ENCODE measurements around the gene NEDD4. TPM values are rescaled to one million over a fixed set of nuclear protein-coding genes. Genes with fewer than 3 reads are reported as not detected.

The NEDD4 gene
- total and polyA plus RNA-seq, 10 of the 15 experiments (the other 5 are each of a cell fraction or from before 2014, with no cell fraction given) = 1.3 to 7.7 (median 4.4) TPM

- no peak overlapping the region for H3K4me2 ChIP-seq (ENCODE audit: control insufficient read depth, insufficient read depth)
- intact Hi-C loops (cut with micrococcal nuclease; ENCODE audit: unreplicated experiment) = no loop called here
- BruUV-seq (replicated peaks) = no TSS peak
- no peak overlapping the region for H2AFZ ChIP-seq (ENCODE audit: control insufficient read depth, low read depth, low read length)
- no peak overlapping the region for H3K27ac ChIP-seq (ENCODE audit: control insufficient read depth, insufficient read depth)
- ChIA-PET CTCF (interaction anchor here (0.9 to 1.9 kb wide), 4 partner anchors 8 to 110 kb away, joined by 3 to 6 read pairs (median 4); no protein-coding TSS in a partner anchor), RAD21 (ENCODE audit: unreplicated experiment) (interaction anchor here (0.9 kb wide), 1 partner anchor 529 kb away, joined by 3 read pairs; no protein-coding TSS in a partner anchor), SMC1A (ENCODE audit: uncharacterized antibody, unreplicated experiment) (interaction anchor here (0.6 to 1.3 kb wide), 2 partner anchors 13 to 340 kb away, joined by 3 to 6 read pairs; no protein-coding TSS in a partner anchor), POLR2A (interaction anchor here (0.6 kb wide), 1 partner anchor 231 kb away, joined by 4 read pairs; no protein-coding TSS in a partner anchor)
- DNase-seq (ENCODE audit: low read depth, low spot score) (no peak), FAIRE-seq (no peak), ATAC-seq (no peak)
- H3K27me3 ChIP-seq (replicated peaks in 1 of 2; ENCODE audit: control insufficient read depth in 2 of 2, insufficient read depth in 2 of 2, low read length in 1 of 2) = no peaks in the 10 kb centered on the region
- TF ChIP-seq, protein P1, sequence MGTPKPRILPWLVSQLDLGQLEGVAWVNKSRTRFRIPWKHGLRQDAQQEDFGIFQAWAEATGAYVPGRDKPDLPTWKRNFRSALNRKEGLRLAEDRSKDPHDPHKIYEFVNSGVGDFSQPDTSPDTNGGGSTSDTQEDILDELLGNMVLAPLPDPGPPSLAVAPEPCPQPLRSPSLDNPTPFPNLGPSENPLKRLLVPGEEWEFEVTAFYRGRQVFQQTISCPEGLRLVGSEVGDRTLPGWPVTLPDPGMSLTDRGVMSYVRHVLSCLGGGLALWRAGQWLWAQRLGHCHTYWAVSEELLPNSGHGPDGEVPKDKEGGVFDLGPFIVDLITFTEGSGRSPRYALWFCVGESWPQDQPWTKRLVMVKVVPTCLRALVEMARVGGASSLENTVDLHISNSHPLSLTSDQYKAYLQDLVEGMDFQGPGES (IDR thresholded peaks at IDR 0.05) = no peak
- no peaks in the 10 kb centered on the region for H3K9me3 ChIP-seq (replicated peaks; ENCODE audit: control insufficient read depth, insufficient read depth, low read length)
- H4K20me1 ChIP-seq (ENCODE audit: control insufficient read depth, insufficient read depth) = no peaks in the 10 kb centered on the region
- H3K79me2 ChIP-seq (ENCODE audit: control insufficient read depth, insufficient read depth, low read length) = no peaks in the 10 kb centered on the region
- no peaks in the 10 kb centered on the region for H3K4me1 ChIP-seq (ENCODE audit: control insufficient read depth, insufficient read depth, low read length)
- H3K9ac ChIP-seq (ENCODE audit: control insufficient read depth, insufficient read depth, low read length) = no peak overlapping the region
- H3K4me3 ChIP-seq = no peak overlapping the region
- in situ Hi-C loops (cut with MboI) = no loop called here
- H3K36me3 ChIP-seq (ENCODE audit: control insufficient read depth in 2 of 2, insufficient read depth in 2 of 2, low read length in 1 of 2) = no peaks in the 10 kb centered on the region
- 78% methylated on average over 3 of the region's 3 CpGs for WGBS (ENCODE audit: insufficient coverage, insufficient replicate concordance, low lambda C conversion rate, missing lambda C conversion rate)
Measured at GRCh38 chr15:55900019-55900418, 93.4 kb downstream of the NEDD4 start.

DNA sequence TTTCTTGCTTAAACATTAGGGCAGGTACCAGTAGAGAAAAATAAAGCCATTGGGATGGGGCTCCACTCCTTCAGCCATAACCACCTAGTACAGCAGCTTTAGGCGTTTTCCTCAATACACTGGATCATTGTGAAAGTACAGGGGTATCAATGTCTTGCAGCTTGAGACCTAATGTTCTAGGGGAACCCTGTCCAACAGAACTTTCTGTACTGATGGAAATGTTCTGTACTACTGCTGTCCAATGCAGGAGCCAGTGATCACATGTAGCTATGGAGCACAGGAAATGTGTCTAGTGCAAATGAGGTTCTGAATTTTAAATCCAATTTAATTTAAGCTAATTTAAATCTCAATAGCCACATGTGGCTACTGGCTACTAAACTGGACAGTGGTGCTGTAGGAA lies 93.9 kb downstream of the NEDD4 start:
- ChIA-PET RAD21 (ENCODE audit: unreplicated experiment) (no interaction called here), SMC1A (ENCODE audit: uncharacterized antibody, unreplicated experiment) (interaction anchor here (1.2 to 1.3 kb wide), 2 partner anchors 13 to 17 kb away, joined by 3 to 6 read pairs; no protein-coding TSS in a partner anchor), POLR2A (no interaction called here), CTCF (interaction anchor here (0.9 to 1.9 kb wide), 4 partner anchors 9 to 373 kb away, joined by 3 to 6 read pairs (median 4); no protein-coding TSS in a partner anchor)
- H3K36me3 ChIP-seq (ENCODE audit: control insufficient read depth in 2 of 2, insufficient read depth in 2 of 2, low read length in 1 of 2) = no peaks in the 10 kb centered on the region
- peaks cover under 1% of the 10 kb centered on the region; the same call in 1 of the 2 replicates for H3K4me1 ChIP-seq (ENCODE audit: control insufficient read depth, insufficient read depth, low read length)
- intact Hi-C loops (cut with micrococcal nuclease; ENCODE audit: unreplicated experiment) (loop anchor here (5.0 kb wide), 2 partner anchors 153 to 252 kb away; no protein-coding TSS in a partner anchor), in situ Hi-C loops (cut with MboI) (no loop called here)
- BruUV-seq (replicated peaks) = no TSS peak
- H3K79me2 ChIP-seq (ENCODE audit: control insufficient read depth, insufficient read depth, low read length) = no peaks in the 10 kb centered on the region
- DNase-seq (ENCODE audit: low read depth, low spot score) (no peak), FAIRE-seq (no peak), ATAC-seq (no peak)
- H4K20me1 ChIP-seq (ENCODE audit: control insufficient read depth, insufficient read depth) = no peaks in the 10 kb centered on the region
- H3K9me3 ChIP-seq (replicated peaks; ENCODE audit: control insufficient read depth, insufficient read depth, low read length) = no peaks in the 10 kb centered on the region
- H2AFZ ChIP-seq (ENCODE audit: control insufficient read depth, low read depth, low read length) = no peak overlapping the region
- H3K27ac ChIP-seq (ENCODE audit: control insufficient read depth, insufficient read depth) = no peak overlapping the region
- WGBS (ENCODE audit: insufficient coverage, insufficient replicate concordance, low lambda C conversion rate, missing lambda C conversion rate) = 100% methylated on average over 1 of the region's 1 CpG
- TF ChIP-seq TAF1 (IDR thresholded peaks at IDR 0.05; ENCODE audit: borderline replicate concordance, low read depth, low read length) = no peak
- TF ChIP-seq ZBED1 (IDR thresholded peaks at IDR 0.05; ENCODE audit: borderline replicate concordance) = no peak
- no peak for TF ChIP-seq MEF2B (IDR thresholded peaks at IDR 0.05; ENCODE audit: partially characterized antibody, poor library complexity, severe bottlenecking)
- TF ChIP-seq TCF12 (IDR thresholded peaks at IDR 0.05; ENCODE audit: low read depth, low read length) = no peak
- TF ChIP-seq CHD4 (IDR thresholded peaks at IDR 0.05) = no peak
- TF ChIP-seq EGR1 (IDR thresholded peaks at IDR 0.05; ENCODE audit: borderline replicate concordance in 1 of 2, low read depth in 2 of 2, low read length in 2 of 2) = no peak
- no peak for TF ChIP-seq STAT1 (conservative IDR thresholded peaks at IDR 0.05)
- no peak for TF ChIP-seq ZNF274 (IDR thresholded peaks at IDR 0.05; ENCODE audit: insufficient read depth, insufficient read length)
- no peak overlapping the region for H3K4me3 ChIP-seq
- no peak overlapping the region for H3K4me2 ChIP-seq (ENCODE audit: control insufficient read depth, insufficient read depth)
- no peaks in the 10 kb centered on the region for H3K27me3 ChIP-seq (replicated peaks in 1 of 2; ENCODE audit: control insufficient read depth in 2 of 2, insufficient read depth in 2 of 2, low read length in 1 of 2)
- no peak overlapping the region for H3K9ac ChIP-seq (ENCODE audit: control insufficient read depth, insufficient read depth, low read length)

Measured in GM12878 (cell line).